Hematopoietic multipotent progenitor cell (in vitro differentiated cells): ENCODE results near the gene C1QA. TPM values are rescaled to one million over a fixed set of nuclear protein-coding genes. Genes with fewer than 3 reads are reported as not detected.

ENCODE experiments used
- DNase-seq, 3 donors: peaks; one replicate each; pipeline ENCODE4 v3.0.0-alpha.2; 2011 to 2015; ENCODE audit warnings: low read depth in 2 of 3, low spot score in 2 of 3
- total RNA-seq: library from RNA; depleted of rRNA; stranded (reverse); fragments of >200 nt; gene quantifications from one replicate; pipeline ENCODE4 v1.2.3, GENCODE V29; 2012

C1QA gene
- 0.27 TPM for total RNA-seq

DNA sequence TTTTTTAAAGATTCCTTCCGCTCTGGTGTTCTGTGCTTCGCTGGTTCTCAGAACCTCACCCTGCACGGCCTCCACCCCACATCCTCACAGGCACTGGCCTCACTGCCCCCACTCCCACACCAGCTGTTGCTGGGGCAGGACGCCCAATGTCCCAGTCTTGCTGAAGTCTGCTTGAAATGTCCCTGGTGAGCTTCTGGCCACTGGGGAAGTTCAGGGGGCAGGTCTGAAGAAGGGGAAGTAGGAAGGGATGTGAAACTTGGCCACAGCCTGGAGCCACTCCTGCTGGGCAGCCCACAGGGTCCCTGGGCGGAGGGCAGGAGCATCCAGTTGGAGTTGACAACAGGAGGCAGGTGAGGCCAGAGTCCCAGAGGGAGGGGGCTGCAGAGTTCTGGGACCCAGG lies at the start of gene C1QA:
C1QA (plus strand) TSS at position 276 of the 400 bp plus-strand sequence. CDS start 989 bp downstream, outside the sequence.
- DNase-seq, result no peak

GRCh38 chr1:22587247-22587646 lies 49.2 kb upstream of the C1QA start:
- DNase-seq, result no peak

- no peak for DNase-seq
Measured at GRCh38 chr1:22588899-22589422, 47.5 kb upstream of the C1QA start.

DNA sequence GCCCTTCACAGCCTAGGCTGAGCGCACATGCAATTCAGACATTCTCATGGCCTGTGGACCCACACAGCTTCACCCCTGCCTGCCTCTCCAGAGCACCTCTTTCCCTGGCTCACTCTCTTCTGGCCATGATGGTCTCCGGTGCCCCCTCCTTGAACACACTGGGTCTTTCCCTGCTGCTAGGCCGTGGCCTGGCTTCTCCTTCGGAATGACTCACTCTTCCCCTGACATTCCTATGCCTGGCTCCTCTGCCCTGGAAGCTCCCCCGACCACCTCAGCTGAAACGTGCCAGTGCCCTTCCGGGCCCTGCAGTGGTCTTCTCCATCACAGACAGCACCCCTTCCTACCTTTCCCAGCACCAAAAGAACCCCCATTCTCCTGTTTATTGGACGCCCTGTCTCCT lies 44.9 kb upstream of the C1QA start:
- DNase-seq, result no peak

DNA sequence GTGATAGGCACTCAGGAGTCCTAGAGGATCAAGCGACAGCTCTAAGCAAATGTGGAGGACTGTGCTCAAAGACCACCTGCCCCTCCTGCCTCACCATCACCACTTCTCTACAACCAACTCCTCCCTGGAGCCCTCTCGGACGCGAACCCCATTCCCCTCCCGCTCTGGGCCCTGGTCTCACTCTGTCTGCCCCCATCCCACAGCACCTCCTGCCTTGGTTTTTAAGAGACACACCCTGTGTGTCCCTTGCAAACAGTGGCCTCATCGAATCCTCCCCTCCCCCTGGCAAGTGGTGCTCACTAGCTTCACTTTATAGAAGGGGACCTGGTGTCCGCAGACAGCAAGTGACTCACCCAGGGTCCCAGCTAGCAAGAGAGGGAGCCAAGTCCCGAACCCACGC lies 44.4 kb upstream of the C1QA start:
- no peak for DNase-seq

GRCh38 chr1:22592919-22593790 lies 43.3 kb upstream of the C1QA start:
- DNase-seq, result no peak

DNA sequence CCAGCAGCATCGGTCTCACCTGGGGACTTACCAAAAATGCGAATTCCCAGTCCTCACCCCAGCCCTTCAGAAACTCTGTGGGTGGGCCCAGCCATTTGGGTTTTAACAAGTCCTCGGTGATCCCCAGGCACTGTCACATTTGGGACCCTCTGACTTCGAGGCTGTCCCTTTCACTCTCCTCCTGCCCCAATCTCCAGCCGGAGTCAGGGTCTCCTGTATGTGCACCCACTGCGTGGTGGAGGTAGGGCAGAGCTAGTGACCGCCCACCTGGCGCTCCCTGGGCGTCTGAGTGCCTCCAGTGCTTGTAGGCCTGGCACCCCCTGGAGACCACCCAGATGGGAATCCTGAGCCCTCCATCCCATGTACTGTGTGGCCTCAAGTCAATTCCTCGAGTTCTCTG lies 42.0 kb upstream of the C1QA start:
- no peak for DNase-seq

DNA sequence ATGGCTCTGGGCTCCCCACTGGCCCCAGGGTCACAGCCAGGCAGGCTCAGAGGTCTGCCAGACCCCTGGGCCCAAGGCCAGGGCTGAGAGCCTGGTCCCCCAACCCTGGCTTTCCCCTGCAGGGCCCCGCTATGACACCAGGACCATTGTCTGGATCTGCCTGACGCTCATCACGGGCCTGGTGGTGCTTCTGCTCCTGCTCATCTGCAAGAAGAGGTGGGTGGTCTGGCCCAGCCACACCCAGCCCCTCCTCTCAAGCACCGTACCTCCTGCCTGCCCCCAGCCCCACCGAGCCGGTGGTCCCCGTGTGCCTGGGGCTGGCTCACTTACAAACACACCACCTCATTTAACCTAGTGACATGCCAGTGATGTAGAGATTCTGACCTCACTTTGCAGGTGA lies 41.3 kb upstream of the C1QA start:
- DNase-seq, result no peak

DNA sequence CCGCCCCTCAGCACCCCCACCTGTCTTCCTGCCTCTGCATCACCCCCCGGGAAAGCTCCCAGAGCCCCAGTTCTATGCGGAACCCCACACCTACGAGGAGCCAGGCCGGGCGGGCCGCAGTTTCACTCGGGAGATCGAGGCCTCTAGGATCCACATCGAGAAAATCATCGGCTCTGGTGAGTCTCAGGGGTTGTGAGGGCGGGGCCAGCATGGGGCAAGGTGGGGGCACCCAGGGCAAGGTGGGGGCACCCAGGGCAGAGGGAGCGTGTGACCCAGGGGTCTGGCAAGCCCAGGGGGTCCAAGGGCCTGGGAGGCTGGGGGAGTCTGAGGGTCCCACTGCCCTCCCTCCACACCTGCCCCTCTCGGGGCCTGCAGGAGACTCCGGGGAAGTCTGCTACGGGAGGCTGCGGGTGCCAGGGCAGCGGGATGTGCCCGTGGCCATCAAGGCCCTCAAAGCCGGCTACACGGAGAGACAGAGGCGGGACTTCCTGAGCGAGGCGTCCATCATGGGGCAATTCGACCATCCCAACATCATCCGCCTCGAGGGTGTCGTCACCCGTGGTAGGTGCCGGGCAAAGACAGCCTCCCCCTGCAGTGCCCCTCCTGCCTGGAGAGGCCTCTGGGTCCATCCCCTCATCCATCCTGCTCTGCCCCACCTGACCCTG lies 39.0 kb upstream of the C1QA start:
- no peak for DNase-seq

- DNase-seq, result no peak
Measured at GRCh38 chr1:22597996-22598395, 38.4 kb upstream of the C1QA start.

- no peak for DNase-seq
Measured at GRCh38 chr1:22598736-22599135, 37.7 kb upstream of the C1QA start.

DNA sequence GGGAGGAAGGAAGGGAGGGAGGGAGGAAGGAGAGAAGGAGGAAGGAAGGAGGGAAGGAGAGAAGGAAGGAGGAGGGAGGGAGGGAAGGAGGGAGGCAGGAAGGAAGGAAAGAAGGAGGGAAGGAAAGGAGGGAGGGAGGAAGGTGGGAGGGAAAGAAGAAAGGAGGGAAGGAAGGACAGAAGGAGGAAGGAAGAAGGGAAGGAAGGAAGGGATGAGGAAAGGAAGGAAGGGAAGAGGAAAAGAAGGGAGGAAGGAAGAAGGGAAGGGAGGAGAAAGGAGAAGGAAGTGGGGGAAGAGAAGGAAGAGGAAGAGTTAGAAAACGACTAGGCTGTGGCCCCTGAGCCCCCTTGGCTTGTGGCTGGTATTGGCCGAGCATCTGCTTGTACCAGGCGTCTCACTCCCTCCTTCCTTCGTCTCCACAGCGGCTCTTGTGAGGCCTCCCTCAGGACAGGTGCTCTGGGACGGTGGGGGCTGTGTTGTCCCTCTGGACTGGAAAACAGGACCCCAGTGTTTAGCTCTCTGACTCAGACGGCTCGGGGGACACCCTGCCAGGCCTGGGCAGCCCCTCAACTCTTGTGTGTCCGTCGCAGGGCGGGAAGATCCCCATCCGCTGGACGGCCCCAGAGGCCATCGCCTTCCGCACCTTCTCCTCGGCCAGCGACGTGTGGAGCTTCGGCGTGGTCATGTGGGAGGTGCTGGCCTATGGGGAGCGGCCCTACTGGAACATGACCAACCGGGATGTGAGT lies 36.2 kb upstream of the C1QA start:
- DNase-seq, result no peak

GRCh38 chr1:22600817-22601605 lies 35.4 kb upstream of the C1QA start:
- DNase-seq, result no peak

DNA sequence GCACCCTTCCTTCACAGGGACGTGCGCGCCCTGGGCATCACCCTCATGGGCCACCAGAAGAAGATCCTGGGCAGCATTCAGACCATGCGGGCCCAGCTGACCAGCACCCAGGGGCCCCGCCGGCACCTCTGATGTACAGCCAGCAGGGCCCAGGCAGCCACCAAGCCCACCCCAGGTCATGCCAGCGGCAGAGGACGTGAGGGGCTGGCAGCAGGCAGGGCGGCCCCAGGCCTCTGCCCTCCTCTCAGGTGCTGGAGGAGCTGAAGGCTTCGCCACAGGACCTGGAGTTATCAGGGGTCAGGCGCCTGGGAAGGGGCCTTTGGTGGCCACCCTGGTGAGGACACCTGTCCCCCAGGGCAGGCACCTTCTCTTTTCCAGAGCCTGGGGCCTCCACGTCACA lies 34.8 kb upstream of the C1QA start:
- no peak for DNase-seq

DNA sequence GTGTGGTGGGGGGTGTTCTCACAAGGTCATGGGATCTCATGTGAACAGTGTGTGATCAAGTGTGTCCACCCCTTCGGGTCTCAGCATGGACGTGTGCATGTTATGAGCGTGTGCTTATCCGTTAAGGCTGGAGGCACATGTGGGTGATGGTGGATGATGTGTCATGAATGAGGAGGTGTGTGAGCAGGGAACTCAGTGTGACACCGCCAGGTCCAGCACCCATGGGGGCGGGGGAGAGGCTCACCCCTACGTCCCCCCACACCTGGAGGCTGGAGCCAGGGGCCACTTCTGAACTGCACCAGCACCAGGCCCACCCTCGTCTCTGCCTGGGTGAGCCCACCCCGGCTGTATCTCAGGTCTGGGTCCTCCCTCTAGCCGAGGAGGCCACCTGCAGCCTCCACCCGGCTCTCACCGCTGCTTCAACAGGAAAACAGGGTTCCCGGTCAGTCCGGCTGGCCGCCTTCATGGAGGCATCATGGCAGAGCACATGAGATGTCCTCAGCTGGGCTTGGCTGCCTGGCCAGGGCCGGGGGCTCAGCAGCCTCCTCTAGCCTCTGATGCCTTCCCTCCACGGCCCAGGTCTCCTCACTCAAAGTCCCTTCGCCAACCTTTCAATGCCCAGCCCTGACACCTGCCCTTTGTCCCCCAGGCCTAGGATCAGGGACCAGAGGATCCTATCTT lies 34.2 kb upstream of the C1QA start:
- no peak for DNase-seq

DNA sequence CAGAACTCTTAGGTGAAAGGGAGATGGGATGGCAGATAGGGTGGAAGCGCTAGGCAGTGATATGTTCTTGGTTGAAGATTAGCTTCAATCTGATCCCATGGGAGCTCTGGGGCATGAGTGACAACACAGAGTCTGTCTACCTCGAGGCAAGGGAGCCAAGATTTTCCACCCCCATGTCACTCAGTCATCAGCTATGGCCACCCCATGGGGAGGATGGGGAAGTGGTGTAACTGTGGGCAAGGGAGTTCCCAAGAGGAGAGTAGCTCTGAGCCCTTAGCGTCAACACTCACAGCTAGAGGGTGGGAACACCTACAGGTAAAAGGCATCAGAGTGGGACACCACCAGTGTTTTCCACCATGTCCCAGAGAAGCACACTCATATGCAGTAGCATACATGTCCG lies 30.3 kb upstream of the C1QA start:
- no peak for DNase-seq

DNA sequence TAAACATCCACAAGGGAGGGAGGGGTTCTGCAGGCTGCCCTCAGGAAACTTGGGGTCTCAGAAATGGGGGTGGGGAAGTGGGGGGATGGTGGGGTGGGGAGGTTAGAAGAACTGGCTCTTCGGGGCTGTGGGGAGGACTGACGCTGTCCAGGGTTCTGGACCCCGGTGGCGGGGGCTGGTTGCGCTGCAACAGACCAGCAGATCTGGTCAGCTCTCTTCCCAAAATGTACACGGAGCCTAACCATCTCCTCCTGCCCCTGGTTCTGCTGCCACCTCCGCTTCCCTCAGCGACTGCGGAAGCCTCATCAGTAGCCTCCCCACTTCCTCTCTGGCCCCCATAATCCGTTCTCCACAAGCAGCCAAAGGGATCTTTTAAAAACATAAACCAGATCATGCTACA lies 29.3 kb upstream of the C1QA start:
- DNase-seq, result no peak

DNA sequence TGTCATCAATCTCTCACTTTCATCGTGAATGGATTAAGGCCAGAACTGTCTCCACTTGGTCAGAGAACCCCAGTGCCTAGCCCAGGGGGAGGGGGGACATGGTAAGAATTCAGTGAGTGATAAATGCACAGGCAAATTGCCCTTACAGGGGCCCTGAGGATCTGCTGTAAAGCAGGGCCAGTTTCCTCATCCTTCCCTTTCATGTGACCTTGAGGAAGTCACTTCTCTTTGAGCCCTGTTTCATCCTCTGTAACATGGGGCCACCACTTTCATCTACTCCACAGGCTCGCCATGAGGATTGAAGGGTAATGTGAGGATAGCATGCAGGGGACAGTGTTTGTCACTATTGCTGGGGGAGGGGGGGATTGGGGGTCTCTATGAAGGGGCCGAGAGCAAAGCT lies 28.1 kb upstream of the C1QA start:
- no peak for DNase-seq

DNA sequence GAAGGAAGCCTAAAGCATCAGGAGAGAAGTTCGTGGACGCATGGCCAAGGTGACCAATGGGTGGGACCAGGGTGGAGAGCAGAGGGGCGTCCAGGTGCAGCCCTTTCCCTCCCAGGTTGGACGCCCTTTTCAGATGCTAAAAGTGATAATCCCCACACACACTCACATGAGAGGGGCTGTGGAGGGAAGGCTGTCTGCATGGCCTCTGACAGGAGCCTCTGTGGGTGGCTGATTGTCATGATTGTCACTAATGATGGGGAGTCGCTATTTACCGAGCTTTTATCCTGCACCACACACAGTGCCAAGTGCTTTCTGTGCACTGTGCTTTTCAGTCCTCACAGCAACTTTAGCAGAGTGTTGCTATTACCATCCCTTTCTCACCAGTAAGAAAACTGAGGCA lies 27.1 kb upstream of the C1QA start:
- DNase-seq, result no peak

- peak in 2 of 3 donors; percentile 54 to 75 for DNase-seq
Measured at GRCh38 chr1:22611530-22611947, 24.9 kb upstream of the C1QA start.
